HG03060 (cell line): Measurements from ENCODE around the gene CGAS.
"Not testable (repeated sequence)": the region's sequence is repeated elsewhere in the genome, so short reads cannot be mapped to it uniquely, and the experiment has no call there.

ENCODE experiments used
- ATAC-seq: cut with Tn5 transposase; IDR thresholded peaks from one replicate; pipeline ENCODE4 v1.9.1; 2021; ENCODE audit warnings: low read depth, moderate number of reproducible peaks; ENCODE audit not compliant: unreplicated experiment

The CGAS gene

DNA sequence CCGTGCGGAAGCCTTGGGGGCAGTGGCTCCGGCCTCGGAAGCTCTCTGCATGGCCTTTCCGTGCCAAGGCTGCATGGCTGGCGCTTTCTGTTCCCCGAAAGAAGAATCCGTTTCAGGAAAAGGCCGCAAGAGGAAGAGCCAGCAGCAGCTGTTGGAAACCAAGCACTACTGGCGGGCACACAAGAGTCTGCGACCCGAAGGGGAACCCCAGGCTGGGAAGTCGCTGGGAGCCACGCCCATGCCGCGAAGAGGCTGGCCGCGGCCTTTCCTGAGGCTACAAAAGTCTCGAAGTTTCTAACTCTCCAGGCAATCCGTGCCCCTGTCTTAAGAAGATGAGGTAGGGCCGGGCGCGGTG lies at the start of gene CGAS:
TSS of gene CGAS (minus strand) at position 191 of the 355 bp plus-strand sequence. CDS start at position 75, 116 bp downstream.
- ATAC-seq: peak; percentile 59

GRCh38 chr6:73497915-73498314 lies 45.8 kb upstream of the CGAS start:
- ATAC-seq: no peak

DNA sequence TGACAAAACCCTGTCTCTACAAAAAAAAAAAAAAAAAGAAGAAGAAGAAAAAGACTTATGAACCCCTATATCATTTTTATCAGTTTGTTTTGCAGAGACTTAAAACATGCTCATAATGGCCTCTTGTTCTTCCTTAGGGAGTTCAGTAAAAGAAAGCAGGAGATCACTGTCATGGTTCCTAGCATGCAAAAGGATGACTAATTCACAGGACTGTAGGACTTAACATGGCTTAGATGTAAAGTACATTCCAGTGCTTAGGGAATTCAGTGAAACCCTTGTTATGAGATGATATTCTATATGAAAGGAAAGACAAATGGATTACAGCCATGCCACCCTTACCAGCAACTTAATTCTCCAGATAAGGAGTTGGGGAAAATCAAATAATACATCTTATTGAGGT lies 39.3 kb upstream of the CGAS start:
- no peak for ATAC-seq

DNA sequence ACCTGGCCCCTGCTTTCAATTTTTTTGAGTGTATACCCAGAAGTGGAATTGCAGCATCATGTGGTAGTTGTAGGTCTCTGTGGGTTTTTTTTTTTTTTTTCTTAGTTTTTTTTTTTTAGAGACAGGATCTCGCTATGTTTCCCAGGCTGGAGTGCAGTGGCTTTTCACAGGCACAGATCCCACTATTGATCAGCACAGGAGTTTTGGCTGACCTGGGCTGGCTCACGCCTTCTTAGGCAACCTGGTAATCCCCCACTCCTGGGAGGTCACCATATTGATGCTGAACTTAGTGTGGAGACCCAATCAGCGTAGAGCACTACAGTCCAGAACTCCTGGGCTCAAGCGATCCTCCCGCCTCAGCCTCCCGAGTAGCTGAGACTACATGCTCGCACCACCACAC lies 35.4 kb upstream of the CGAS start:
- ATAC-seq: no peak

DNA sequence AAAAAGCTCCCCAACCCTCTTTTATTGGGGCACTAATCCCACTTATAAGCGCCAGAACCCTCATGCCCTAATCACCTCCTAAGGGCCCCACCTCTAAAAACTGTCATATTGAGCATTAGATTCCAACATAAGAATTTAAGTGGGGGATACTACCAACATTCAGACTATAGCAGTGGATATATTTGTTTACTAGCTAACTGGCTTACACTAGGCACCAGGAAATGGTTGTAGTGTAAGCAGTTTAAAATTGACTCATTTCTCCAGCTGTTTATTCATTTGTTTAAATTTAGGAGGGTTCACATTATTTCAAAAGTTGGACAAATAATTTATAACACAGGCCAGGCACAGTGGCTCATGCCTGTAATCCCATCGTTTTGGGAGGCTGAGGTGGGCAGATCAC lies 32.3 kb upstream of the CGAS start:
- ATAC-seq: no peak

DNA sequence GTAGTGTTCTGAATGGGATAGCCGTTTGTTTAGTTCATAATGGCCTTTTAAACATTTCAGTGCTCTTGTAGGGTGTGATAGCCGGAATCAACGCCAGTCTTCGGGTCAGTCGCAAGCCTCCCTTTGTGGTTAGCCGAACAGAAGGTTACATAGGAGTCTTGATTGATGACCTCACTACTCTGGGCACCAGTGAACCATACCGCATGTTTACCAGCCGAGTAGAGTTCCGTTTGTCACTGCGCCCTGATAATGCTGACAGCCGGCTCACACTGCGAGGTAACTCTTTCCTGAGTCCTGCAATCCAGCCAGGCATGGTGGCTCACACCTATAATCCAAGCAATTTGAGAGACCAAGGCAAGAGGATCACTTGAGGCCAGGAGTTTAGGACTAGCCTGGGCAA lies 29.9 kb upstream of the CGAS start:
- ATAC-seq: no peak

- ATAC-seq: no peak
Measured at GRCh38 chr6:73477407-73477806, 25.3 kb upstream of the CGAS start.

DNA sequence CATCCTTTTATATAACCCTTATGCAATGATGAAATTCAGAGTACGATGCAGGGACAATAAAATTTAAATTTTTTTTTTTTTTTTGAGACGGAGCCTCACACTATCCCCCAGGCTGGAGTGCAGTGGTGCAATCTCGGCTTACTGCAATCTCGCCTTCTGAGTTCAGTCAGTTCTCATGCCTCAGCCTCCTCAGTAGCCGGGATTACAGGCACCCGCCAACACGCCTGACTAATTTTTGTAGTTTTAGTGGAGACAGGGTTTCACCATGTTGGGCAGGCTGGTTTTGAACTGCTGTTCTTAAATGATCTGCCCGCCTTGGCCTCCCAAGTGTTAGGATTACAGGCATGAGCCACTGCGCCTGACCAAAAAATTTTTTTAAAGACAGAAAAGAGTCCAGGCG lies 24.6 kb upstream of the CGAS start:
- ATAC-seq: no peak

GRCh38 chr6:73471686-73472290 lies 19.7 kb upstream of the CGAS start:
- ATAC-seq: peak; percentile 93

- peak; percentile 95 for ATAC-seq
Measured at GRCh38 chr6:73461537-73462350, 9.6 kb upstream of the CGAS start, which contains the start of gene MTO1. Gene MTO1 (plus strand): TSS chr6:73461737. CDS start chr6:73461855, 118 bp downstream.

DNA sequence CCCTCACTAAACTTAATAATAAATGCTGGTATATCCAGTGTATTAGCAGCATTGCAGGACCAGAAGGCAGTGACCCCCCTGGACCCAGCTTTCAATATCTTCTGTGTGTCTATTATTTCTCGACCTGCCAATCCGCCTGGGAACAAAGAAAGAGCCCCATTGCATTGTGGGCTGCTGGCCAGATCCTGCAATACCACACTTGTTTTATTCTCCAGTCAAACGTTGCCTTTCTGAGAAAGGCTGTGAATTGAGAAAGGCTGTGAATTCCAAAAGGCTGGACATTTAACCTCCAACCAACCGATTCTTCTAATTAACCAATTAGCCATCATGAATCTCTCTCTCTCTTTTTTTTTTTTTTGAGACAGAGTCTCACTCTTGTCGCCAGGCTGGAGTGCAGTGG lies 8.0 kb upstream of the CGAS start:
- ATAC-seq: no peak

- not testable (repeated sequence) for ATAC-seq
Measured at GRCh38 chr6:73459474-73459873, 7.4 kb upstream of the CGAS start.

DNA sequence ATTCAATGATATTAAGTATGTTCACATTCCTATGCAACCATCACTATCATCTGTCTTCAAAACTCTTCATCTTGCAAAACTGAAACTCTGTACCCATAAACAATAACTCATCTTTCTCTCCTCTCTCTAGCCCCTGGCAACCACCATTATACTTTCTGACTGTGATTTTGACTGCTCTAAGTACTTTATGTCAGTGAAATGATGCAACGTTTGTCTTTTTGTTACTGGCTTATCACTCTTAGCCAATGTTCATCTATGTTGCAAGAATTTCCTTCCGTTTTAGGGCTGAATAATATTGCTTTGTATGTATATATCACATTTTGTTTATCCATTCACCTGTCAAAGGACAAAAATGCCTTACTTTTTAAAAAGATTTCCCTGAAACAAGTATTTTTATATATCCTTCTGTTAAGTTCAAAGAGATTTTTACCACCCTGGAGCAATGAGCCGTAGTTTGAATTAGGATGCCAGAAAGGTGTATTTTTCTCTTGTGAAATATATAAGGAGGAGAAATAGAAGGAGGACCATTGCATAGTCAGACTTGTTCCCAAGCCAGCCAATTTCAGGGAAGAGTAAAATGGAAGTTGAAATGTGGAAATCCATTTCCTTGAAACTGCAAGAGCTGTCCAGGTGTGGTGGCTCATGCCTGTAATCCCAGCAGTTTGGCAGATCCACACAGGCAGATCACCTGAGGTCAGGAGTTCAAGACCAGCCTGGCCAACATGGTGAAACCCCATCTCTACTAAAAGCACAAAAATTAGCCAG lies 4.0 kb upstream of the CGAS start:
- ATAC-seq: no peak

DNA sequence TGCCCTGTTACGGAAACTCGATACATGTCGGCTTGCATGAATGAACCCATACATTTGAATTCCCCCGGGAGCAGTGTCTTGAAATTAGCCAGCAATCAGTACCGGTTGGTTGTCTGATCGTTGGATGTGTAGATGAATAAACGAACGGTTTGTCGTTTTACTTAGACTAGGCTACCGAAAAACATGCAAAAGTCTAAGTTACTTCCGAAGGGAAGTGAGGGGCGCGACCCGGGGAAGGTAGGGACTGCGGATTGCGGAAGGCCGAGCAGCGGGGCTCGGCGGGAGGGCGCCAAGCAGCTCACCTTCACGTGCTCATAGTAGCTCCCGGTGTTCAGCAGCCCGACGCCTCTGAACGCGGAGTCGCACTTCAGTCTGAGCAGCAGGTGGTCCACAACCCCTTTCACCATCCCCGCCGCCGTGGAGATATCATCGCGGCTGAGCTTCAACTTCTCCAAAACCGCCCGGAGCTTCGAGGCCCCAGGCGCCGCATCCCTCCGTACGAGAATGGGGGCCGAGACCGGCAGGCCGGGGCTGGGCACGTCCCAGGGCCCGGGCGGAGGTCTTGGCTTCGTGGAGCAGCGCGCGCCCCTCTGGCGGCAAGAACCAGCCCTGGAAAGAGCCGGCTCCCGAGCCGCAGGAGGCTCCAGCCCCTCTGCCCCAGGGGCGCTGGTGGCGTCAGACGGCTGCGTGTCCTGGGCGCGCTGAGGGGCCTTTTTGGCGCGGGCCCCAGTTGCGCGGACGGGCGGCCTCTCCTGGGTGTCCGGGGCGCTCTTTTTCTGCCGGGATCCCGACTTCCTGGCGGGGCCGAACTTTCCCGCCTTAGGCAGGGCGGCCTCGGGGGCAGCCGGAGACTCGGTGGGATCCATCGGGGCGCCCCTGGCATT lies 632 bp downstream of the CGAS start:
- peak; percentile 32 for ATAC-seq

DNA sequence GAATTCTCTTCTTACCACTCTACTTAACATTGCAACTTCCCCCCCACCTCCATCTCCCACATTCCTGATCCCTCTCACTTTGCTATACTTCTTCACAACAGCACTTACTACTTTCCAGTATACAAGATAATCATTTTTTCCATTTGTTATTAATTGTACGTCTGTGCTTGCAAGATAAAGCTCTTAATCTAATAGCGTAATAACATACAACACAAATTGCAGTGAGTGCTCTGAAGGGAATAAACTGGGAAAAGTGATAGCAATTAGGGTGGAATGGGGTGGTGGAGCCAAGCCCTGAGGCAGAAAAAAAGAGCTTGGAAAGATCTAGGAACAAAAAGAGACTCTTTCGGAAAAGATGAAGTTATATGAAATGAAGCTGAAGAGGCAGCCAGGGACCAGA lies 8.5 kb downstream of the CGAS start:
- no peak for ATAC-seq

GRCh38 chr6:73435236-73435635 lies 16.9 kb downstream of the CGAS start:
- no peak for ATAC-seq

DNA sequence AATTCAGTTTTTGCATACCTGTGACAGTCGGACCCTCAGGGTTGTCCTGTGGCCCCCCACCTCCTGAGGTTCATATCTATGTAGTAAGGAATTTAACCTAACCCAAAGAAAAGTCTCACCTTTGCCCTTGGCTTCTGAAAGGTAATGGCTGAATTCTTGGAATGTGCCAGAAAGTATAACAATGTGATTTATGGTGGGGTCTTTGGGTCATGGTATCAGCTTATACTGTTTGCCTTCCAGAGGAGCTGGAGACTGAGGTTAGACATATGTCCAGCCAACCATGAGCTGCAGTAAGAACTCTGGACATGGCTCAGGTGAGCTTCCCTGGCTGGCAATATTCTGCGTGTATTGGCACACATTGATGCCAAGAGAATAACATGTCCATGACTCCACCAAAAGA lies 30.6 kb downstream of the CGAS start:
- ATAC-seq: no peak

DNA sequence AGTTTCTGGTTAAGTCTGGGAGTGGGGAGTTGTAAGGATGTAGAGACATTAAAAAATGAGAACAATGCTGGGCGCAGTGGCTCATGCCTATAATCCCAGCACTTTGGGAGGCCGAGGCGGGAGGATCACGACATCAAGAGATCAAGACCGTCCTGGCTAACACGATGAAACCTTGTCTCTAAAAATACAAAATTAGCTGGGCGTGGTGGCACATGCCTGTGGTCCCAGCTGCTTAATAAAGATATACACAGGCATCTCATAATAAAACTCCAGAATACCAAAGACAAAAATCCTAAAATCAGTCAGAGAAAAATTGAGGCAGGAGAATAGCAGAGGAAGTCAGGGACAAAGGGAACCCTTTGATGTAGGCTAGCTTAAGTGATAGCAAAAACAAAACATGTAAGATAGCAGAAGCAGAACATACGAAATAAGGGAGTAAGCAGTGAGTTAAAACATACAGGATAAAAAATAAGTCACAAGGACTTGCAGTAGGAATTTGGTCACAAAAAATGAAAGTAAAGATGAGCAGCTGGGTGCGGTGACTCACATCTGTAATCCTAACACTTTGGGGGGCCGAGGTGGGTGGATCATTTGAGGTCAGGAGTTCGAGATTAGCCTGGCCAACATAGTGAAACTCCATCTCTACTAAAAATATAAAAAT lies 33.9 kb downstream of the CGAS start:
- no peak for ATAC-seq

DNA sequence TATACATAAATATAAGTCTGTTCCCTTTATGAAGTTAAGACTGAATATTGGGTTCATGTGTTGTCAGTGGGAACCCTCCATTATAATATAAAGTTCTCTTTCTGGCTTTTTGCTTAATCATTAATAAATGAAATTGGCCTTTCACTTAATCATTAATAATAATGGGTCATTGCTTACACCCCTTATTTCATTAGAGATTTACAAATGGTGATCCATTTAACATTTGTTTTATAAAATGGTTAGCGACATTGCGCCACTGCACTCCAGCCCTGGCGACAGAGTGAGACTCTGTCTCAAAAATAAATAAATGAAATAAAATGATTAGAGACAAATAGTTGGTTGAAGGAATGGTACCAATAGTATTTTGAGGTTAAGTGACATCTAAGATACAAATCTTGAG lies 39.0 kb downstream of the CGAS start:
- no peak for ATAC-seq

GRCh38 chr6:73409395-73409794 lies 42.7 kb downstream of the CGAS start:
- no peak for ATAC-seq
